ENCODE results near the gene CCDC63.

CCDC63 gene

GRCh38 chr12:110885152-110885840 lies 38.5 kb downstream of the CCDC63 start:
- no peak for DNase-seq

- no peak for DNase-seq
Measured at GRCh38 chr12:110888256-110888991, 41.6 kb downstream of the CCDC63 start.

GRCh38 chr12:110889361-110889760 lies 42.6 kb downstream of the CCDC63 start:
- no peak for DNase-seq

DNA sequence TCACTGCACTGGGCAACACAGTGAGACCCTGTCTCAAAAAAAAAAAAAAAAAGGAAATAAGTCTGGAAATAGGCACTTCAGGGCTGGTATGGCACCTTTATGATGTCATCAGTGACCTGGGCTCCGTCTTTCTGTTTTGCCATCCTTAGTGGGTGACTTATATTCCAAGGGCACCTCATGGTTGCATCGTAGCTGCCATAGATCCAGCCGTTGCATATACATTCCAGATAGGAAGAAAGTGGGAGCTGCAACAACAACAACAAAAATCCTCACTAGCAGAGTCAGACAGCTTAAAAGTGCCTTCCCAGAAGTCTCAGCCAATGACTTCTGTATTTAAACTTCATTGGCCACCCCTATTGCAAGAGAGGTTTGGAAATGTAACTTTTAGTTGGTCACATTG lies 47.2 kb downstream of the CCDC63 start:
- DNase-seq, result no peak

DNA sequence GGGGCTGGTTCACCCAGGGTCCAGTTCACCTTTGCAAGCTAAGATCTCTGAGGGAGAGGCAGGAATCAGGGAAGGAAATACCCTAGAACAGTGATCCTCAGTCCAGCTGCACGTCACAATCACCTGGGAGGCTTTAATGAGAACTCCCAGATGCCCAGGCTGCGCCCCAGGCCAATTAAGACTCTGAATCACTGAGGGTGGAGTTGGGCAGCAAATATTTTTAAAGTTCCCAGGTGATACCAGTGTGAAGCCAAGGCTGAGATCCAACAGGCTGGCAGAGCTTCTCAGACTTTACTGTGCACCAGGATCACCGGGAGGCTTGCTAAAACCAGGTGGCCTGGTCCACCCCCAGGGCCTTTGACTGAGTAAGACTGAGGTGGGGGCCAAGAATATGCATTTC lies 49.8 kb downstream of the CCDC63 start:
- no peak for DNase-seq

GRCh38 chr12:110901401-110901800 lies 54.6 kb downstream of the CCDC63 start:
- no peak for DNase-seq

DNA sequence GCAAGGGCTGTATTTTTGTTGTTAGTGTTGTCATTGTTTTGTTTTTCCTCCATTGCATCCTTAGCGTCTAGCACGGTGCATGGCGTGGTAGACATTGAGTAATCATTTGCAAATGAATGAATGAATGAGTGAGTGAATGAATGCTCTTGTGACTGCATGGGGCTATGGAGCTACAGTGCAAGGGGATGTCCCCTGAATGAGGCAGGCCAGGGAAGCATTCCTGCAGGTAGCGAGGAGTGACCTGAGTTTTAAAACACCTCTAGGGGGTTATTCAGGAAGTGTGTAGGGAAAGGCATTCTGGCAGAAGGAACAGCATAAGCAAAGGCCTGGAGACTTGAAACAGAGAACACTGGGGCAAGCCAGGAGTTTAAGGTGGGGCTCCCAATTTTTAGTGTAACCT lies 56.7 kb downstream of the CCDC63 start:
- no peak for DNase-seq

DNA sequence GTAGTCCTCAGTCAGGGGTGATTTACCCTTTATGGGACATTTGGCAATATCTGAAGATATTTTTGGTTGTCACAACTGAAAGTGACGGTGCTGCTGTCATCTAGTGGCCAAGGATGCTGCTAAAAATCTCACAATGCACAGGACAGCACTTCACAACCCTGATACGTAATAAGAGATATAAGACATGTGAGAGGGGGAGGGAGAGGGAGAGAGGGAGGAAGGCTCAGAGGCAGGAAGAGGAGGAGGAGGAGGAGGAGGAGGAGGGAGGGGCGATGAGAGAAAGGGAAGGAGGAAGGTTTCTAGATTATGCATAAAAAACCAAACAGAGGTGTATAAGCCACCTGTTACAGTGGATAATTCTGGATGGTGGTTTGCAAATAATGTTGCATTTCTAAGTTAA lies 59.3 kb downstream of the CCDC63 start:
- no peak for DNase-seq

DNA sequence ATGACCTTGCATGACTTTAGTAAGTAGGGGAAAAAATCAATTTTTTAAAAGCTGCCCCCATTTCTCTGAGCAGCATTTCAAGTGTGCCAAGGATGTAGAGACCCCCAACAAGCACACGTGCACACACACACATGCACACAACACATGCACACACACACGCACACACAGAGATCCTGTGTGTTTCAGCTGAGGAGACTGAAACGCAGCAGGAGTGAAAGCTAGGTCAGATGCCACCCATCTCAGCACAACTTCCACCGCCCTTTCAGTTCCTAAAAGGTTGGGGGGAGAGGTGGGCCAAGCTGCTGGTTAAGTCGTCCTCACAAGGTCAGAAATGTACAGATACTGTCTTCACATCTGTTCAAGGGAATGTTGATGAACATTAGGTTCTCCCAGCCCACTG lies 59.7 kb downstream of the CCDC63 start:
- no peak for DNase-seq

- DNase-seq, result peak; percentile 27
Measured at GRCh38 chr12:110906985-110907384, 60.2 kb downstream of the CCDC63 start.

DNA sequence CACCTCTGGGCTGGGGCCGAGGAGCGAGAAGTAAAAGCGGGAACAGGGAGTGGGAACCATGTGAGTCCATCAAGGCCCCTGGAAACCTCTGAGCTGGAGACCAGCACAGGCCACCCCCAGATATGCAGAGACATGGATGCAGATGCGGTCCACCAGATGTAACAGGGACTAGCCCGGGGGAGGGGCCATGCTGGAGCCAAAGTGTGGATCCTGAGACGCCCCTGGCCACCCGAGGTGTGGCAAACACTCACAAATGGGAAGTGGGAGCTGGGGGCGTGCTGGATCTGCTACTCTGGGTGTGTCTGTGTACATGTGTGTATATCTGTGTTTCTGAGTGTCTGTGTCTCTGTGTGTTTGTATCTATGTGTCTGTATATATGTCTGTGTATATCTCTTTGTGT lies 60.8 kb downstream of the CCDC63 start:
- no peak for DNase-seq

GRCh38 chr12:110908377-110909152 lies 61.8 kb downstream of the CCDC63 start:
- DNase-seq, result no peak

DNA sequence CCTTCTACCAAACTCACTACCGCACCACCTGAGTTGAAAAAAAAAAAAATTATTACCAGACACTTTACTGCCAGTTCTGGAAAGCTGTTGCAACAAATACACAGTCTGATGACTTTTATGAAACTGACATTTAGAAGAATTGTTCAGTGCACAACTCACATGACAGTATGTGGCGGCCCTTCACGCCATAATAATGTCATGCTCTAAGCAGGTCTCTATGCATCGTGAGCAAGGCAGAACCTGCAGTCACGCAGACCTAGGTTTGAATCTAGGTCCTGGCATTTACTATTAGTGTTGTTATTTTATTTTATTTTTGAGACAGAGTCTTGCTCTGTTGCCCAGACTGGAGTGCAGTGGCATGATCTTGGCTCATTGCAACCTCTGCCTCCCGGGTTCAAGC lies 65.5 kb downstream of the CCDC63 start:
- DNase-seq, result no peak

DNA sequence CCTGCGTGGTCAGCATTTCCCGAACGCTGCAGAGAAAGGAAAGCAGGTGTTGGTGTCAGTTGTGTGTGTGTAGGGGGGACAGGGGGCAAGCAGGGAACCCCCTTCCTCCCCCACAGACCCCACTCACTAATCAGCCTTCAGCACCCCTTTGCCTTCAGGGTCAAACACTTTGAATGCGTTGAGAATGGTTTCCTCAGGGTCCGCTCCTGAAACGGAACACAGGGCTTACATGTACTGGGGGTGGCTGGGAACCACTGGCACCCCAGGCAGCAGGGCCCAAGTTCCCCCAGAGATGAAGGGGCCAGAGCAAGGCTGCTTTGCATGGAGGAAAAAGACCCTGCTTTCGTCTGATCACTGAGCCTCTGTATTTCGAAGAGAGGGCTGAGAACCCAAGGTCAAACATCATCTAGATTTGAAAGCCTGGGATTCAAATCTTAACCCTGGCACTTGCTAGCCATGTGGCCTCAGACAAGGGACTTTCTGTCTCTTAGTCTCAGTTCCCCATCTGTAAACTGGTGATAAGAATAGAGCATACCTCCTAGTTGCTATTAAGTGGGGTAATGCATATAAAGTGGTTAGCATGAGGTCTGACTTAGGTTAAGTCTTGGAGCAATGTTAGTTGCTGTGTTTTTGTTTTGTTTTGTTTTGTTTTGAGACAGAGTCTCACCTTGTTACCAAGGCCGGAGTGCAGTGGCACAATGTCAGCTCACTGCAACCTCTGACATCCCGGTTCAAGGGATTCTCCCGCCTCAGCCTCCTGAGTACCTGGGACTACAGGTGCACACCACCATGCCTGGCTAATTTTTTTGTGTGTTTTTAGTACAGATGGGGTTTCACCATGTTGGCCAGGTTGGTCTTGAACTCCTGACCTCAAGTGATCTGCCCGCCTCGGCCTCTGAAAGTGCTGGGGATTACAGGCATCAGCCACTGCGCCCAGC lies 66.6 kb downstream of the CCDC63 start:
- DNase-seq, result no peak

GRCh38 chr12:110916295-110916875 lies 69.6 kb downstream of the CCDC63 start:
- DNase-seq, result peak; percentile 21

GRCh38 chr12:110917467-110917866 lies 70.7 kb downstream of the CCDC63 start:
- DNase-seq, result peak; percentile 46

DNA sequence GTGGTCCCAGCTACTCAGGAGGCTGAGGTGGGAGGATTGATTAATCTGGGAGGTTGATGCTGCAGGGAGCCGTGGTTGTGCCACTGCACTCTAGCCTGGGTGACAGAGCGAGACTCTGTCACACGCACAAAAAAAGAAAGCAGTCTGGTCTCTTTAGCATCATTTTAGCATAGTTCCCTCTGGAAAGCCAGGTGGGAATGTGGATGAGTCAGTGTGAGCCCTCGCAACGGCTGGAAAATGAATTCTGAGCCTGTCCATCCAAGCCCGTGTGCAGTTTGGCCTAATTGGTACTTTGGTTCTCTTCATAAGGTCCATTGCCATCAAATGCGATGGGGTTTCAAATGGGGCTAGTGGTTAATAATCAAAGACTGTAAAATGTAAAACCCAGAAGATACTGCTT lies 71.2 kb downstream of the CCDC63 start:
- DNase-seq, result no peak

- no peak for DNase-seq
Measured at GRCh38 chr12:110919720-110920119, 72.9 kb downstream of the CCDC63 start.

DNA sequence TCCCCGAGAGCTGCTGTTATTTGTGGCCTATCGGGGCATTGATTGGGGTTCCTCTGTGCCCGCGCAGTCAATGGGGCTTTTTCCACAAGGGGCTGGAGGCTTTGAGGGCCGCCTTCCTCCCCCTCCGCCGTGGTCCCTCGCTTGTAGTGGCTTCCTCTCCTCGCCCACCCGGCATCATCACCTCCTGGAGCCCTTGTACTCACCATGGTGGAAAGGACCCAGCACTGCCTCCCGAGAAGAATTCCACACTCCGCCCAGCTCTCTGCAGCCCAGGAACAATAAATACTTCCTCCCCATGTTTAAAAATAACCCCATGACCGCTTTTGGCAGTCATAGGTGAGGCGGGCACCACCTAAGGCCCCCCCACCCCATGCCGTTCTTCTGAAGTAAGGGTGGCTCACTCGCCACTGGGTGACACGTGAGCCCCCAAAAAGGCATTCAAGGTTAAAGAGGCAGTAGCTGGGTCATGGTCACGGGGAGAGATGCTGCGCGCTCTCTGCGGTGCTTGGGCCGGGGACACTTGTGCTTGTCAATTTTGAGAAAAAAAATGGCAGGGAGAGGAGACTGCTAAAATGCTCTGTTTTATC lies 73.6 kb downstream of the CCDC63 start, which contains the start of gene MYL2:
TSS of gene MYL2 (minus strand) at position 256 of the 587 bp plus-strand sequence. CDS start at position 206, 50 bp downstream.
- no peak for DNase-seq

- peak; percentile 17 for DNase-seq
Measured at GRCh38 chr12:110921262-110921661, 74.5 kb downstream of the CCDC63 start.

DNA sequence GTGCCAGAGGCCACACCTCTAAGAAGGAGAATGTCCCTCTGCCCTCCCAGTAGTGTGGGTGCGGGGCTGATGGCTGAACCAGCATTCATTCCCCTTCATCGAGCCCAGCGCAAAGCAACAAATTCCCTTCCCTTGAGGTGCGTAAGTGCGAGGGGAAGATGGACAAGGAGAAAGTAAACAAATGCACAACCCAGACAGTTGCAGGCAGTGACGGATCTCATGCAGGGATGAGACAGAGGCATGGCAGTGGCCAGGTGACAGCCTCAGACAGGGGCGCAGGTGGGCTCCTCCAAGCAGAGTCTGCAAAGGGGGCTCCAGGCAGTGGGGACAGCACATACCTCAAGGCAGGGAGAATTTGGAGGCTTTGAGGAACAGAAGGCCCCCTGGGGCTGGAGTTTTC lies 75.9 kb downstream of the CCDC63 start:
- no peak for DNase-seq
